ENCODE results near the gene ANXA3. TPM values are rescaled to one million over a fixed set of nuclear protein-coding genes. Genes with fewer than 3 reads are reported as not detected.

The ANXA3 gene
- total RNA-seq, 1 donor from 2014 or later: 34.5 TPM

DNA sequence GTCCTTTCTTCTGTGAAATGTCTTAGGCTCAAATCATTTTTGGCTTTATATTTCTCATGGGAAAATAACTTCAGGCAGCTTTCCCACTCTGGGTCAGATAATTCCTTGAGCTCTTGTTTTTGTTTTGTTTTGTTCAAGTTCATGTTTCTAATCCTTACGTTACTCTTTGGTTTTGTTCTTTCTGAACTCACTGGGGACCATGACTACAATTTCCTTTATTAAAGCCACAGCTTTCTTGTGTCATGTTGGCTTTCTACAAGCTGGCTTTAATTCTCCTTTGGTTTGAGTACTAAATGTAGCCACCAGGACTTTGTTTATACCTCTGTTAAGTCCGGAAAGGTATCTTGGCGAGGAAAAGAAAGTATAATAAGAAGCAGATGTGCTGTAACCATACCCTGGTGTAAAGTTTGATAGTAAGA is 30.8 kb upstream of the ANXA3 start:
- no peak for DNase-seq

DNA sequence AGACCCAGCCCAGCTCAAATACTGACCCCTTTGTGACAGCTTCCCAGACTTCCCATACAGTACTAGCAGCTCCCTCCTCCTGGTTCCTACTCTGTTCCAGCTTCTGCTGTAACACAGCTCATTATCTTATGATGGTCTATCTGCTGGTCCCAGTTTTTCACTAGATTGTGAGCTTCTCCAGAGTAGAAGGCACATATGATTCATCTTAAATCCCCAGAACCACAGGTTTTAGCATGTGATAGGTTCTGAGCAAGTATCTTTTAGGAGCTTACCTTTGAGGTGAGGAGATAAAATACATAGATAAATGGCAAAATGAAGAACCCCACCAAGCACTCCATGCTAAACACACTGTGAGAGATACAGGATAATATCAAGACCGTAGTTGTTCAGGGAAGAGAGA is 27.6 kb upstream of the ANXA3 start:
- no peak overlapping the region for H3K4me3 ChIP-seq
- H3K9me3 ChIP-seq (replicated peaks): no peaks in the 10 kb centered on the region
- intact Hi-C loops (cut with micrococcal nuclease): no loop called here
- no peaks in the 10 kb centered on the region for H3K36me3 ChIP-seq
- H3K27me3 ChIP-seq (ENCODE audit: low read depth): no peaks in the 10 kb centered on the region
- DNase-seq: no peak
- TF ChIP-seq, protein P1, sequence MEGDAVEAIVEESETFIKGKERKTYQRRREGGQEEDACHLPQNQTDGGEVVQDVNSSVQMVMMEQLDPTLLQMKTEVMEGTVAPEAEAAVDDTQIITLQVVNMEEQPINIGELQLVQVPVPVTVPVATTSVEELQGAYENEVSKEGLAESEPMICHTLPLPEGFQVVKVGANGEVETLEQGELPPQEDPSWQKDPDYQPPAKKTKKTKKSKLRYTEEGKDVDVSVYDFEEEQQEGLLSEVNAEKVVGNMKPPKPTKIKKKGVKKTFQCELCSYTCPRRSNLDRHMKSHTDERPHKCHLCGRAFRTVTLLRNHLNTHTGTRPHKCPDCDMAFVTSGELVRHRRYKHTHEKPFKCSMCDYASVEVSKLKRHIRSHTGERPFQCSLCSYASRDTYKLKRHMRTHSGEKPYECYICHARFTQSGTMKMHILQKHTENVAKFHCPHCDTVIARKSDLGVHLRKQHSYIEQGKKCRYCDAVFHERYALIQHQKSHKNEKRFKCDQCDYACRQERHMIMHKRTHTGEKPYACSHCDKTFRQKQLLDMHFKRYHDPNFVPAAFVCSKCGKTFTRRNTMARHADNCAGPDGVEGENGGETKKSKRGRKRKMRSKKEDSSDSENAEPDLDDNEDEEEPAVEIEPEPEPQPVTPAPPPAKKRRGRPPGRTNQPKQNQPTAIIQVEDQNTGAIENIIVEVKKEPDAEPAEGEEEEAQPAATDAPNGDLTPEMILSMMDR (IDR thresholded peaks at IDR 0.05; ENCODE audit: borderline replicate concordance): no peak
- peaks cover 17% of the 10 kb centered on the region for H3K4me1 ChIP-seq
- no peak overlapping the region for H3K27ac ChIP-seq (replicated peaks)

More for the DNA sequence above, 30.8 kb upstream of the ANXA3 start:
- Histone ChIP-seq H3K4me3 (no peak overlapping the region), H3K4me1 (peaks cover 24% of the 10 kb centered on the region), H3K27ac (replicated peaks) (peak overlapping the region; percentile 53), H3K9me3 (replicated peaks) (no peaks in the 10 kb centered on the region), H3K36me3 (no peaks in the 10 kb centered on the region), H3K27me3 (ENCODE audit: low read depth) (no peaks in the 10 kb centered on the region)
- TF ChIP-seq, protein P1 (IDR thresholded peaks at IDR 0.05; ENCODE audit: borderline replicate concordance): no peak
- intact Hi-C loops (cut with micrococcal nuclease): no loop called here

DNA sequence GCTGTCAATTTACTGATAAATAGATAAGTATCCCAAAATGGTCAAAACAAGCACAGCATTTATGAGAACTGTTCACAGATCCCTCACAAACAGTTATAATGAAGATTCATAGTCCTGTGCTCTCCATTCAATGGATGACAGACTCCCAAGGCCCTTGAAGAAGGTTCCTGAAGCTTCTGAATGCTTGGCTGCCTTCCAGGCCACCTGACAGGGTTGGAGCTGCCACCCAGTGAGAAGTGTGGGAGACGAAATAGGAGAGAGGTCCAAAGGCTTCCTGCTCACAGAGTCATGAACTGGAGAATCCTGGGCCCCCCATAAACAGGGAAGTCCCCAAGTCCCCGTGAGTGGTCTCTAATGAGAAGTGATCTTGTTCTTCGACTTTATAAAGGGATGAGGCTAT is 26.0 kb upstream of the ANXA3 start:
- H3K4me3 ChIP-seq: no peak overlapping the region
- intact Hi-C loops (cut with micrococcal nuclease): no loop called here
- peaks cover 2% of the 10 kb centered on the region for H3K9me3 ChIP-seq (replicated peaks)
- peaks cover 10% of the 10 kb centered on the region for H3K4me1 ChIP-seq
- H3K36me3 ChIP-seq: no peaks in the 10 kb centered on the region
- DNase-seq: no peak
- no peak overlapping the region for H3K27ac ChIP-seq (replicated peaks)
- TF ChIP-seq, protein P1 (IDR thresholded peaks at IDR 0.05; ENCODE audit: borderline replicate concordance): no peak
- H3K27me3 ChIP-seq (ENCODE audit: low read depth): no peaks in the 10 kb centered on the region

DNA sequence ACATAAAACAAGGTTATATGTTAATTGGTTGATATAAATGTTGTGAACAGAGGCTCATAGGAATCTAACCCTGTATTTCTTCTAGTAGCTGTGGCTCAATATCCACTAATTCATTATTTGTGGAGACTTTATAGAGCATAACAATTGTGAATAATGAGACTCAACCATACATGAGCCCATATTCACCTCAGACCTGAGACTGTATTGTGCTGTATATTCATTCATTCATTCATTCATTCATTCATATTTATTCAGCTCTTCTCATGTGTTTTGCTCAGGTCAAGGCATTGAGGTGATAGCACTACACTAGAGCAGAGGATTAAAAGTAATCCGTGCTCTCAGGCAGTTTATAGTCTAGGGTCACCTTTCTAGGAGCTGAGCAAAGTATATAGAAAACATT is 24.5 kb upstream of the ANXA3 start:
- Histone ChIP-seq H3K27me3 (ENCODE audit: low read depth) (no peaks in the 10 kb centered on the region), H3K9me3 (replicated peaks) (peaks cover 5% of the 10 kb centered on the region), H3K4me1 (no peaks in the 10 kb centered on the region), H3K4me3 (no peak overlapping the region), H3K27ac (replicated peaks) (no peak overlapping the region), H3K36me3 (no peaks in the 10 kb centered on the region)
- intact Hi-C loops (cut with micrococcal nuclease): no loop called here
- no peak for DNase-seq
- TF ChIP-seq, protein P1 (IDR thresholded peaks at IDR 0.05; ENCODE audit: borderline replicate concordance): no peak

DNA sequence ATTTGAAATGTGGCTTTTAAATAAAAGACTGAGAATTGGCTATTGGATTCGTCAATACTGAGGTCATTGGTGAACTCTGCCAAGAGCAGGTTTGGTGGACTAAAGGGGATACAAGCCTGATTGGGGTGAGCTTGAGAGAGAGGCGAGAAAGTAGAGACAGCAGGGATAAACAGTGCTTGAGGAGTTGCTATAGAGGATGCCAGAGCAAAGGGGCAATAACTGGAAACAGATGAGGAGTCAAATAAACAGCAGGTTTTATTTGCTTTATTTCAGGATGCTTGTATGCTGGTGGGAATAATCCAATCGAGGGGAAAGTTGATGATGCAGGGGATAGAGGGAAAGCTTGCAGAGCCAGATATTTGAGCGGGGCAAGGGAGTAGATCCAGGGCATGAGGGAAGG is 24.0 kb upstream of the ANXA3 start:
- Histone ChIP-seq H3K27me3 (ENCODE audit: low read depth) (no peaks in the 10 kb centered on the region), H3K4me3 (no peak overlapping the region), H3K4me1 (no peaks in the 10 kb centered on the region), H3K9me3 (replicated peaks) (peaks cover 5% of the 10 kb centered on the region), H3K27ac (replicated peaks) (no peak overlapping the region), H3K36me3 (no peaks in the 10 kb centered on the region)
- TF ChIP-seq, protein P1 (IDR thresholded peaks at IDR 0.05; ENCODE audit: borderline replicate concordance): no peak
- intact Hi-C loops (cut with micrococcal nuclease): no loop called here
- no peak for DNase-seq

DNA sequence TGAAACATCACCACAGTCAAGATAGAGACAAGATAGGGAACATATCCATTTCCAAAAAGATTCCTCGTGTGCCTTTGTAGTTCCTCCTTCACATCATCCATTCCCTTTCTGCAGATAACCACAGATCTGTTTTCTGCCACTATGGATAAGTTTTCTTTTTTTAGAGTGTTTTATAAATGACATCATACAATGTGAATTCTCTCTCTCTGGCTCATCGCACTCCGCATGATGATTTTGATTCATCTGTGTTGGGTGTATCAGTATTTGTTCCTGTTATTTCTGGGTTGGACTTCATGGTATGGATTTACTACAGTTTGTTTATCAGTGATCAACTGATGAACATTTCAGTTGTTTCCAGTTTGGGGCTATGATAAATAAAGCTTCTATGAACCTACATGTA is 23.2 kb upstream of the ANXA3 start:
- H3K36me3 ChIP-seq: no peaks in the 10 kb centered on the region
- DNase-seq: no peak
- intact Hi-C loops (cut with micrococcal nuclease): no loop called here

More for the DNA sequence above, 23.2 kb upstream of the ANXA3 start:
- TF ChIP-seq, protein P1 (IDR thresholded peaks at IDR 0.05; ENCODE audit: borderline replicate concordance): no peak
- no peak overlapping the region for H3K4me3 ChIP-seq
- H3K4me1 ChIP-seq: no peaks in the 10 kb centered on the region
- H3K27me3 ChIP-seq (ENCODE audit: low read depth): no peaks in the 10 kb centered on the region
- no peak overlapping the region for H3K27ac ChIP-seq (replicated peaks)
- H3K9me3 ChIP-seq (replicated peaks): peaks cover 5% of the 10 kb centered on the region
